ENCODE data around the gene DNAAF1.

DNA sequence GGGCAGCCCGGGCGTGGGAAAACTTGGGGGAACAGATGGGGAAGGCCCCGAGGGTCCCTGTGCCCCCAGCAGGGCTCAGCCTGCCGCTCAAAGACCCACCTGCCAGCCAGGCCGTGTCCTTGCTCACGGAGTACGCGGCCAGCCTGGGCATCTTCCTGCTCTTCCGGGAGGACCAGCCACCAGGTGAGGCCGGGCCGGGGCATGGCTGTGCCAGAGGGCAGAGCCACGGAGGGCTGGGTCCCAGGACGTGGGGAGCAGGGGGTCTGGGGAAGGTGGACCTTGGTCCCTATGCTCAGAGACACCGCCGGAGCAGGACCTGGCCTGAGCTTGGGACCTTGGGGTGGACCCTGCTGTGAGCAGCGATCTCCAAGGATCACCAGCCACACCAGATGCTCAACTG lies 46.4 kb downstream of the DNAAF1 start:
- TF ChIP-seq EZH2 (IDR thresholded peaks at IDR 0.05; ENCODE audit: low read length) (no peak), CTCF (optimal IDR thresholded peaks at IDR 0.05 in 1 of 3, IDR thresholded peaks at IDR 0.05 in 1 of 3, conservative IDR thresholded peaks at IDR 0.05 in 1 of 3; ENCODE audit: extremely low read depth in 1 of 3, insufficient read depth in 2 of 3, low read length in 3 of 3) (no peak)

Measured in keratinocyte (primary cell).